ENCODE results near the gene RNF212B. TPM values are rescaled to one million over a fixed set of nuclear protein-coding genes. Genes with fewer than 3 reads are reported as not detected.

RNF212B gene
- total and polyA plus RNA-seq, 2 of the 13 experiments (the other 11 are each of a cell fraction or from before 2014, with no cell fraction given): 0.05 TPM; not detected in 1

GRCh38 chr14:23321572-23322547 is 84.1 kb downstream of the RNF212B start (continued):
- TF ChIP-seq DMAP1 (CRISPR knock-in tag; IDR thresholded peaks at IDR 0.05) (peak; percentile 2; the same call in 1 of the 2 replicates), ZIK1 (CRISPR knock-in tag; IDR thresholded peaks at IDR 0.05; ENCODE audit: borderline replicate concordance, low read depth) (no peak; the same call in 1 of the 2 replicates), ZNF777 (CRISPR knock-in tag; IDR thresholded peaks at IDR 0.05) (peak; percentile 54), MTA3 (CRISPR knock-in tag; IDR thresholded peaks at IDR 0.05) (0 out of 2 replicates have a peak, but pooled peaks have one; percentile 67), E2F1 (CRISPR knock-in tag; IDR thresholded peaks at IDR 0.05) (peak; percentile 16), ZNF350 (CRISPR knock-in tag; IDR thresholded peaks at IDR 0.05; ENCODE audit: borderline replicate concordance, low read depth) (peak; percentile 66; the same call in 1 of the 2 replicates), ARNTL (CRISPR knock-in tag; IDR thresholded peaks at IDR 0.05) (peak; percentile 45), MLXIP (CRISPR knock-in tag; IDR thresholded peaks at IDR 0.05; ENCODE audit: borderline replicate concordance) (0 out of 2 replicates have a peak, but pooled peaks have one; percentile 26), ZNF550 (CRISPR knock-in tag; IDR thresholded peaks at IDR 0.05; ENCODE audit: borderline replicate concordance) (0 out of 2 replicates have a peak, but pooled peaks have one; percentile 25), PLSCR1 (CRISPR knock-in tag; IDR thresholded peaks at IDR 0.05; ENCODE audit: borderline replicate concordance) (no peak), CENPX (CRISPR knock-in tag; IDR thresholded peaks at IDR 0.05) (no peak), ZC3H13 (CRISPR knock-in tag; IDR thresholded peaks at IDR 0.05) (peak; percentile 89), ZNF615 (CRISPR knock-in tag; IDR thresholded peaks at IDR 0.05; ENCODE audit: borderline replicate concordance) (peak; percentile 32; the same call in 1 of the 2 replicates), KLF15 (CRISPR knock-in tag; IDR thresholded peaks at IDR 0.05; ENCODE audit: borderline replicate concordance) (no peak; the same call in 1 of the 2 replicates), BHLHE40 (IDR thresholded peaks at IDR 0.05; ENCODE audit: low read length) (no peak), ATF2 (CRISPR knock-in tag; IDR thresholded peaks at IDR 0.05) (peak; percentile 48; the same call in 1 of the 2 replicates), MZF1 (CRISPR knock-in tag; IDR thresholded peaks at IDR 0.05; ENCODE audit: borderline replicate concordance) (0 out of 2 replicates have a peak, but pooled peaks have one; percentile 44), NFKB2 (CRISPR knock-in tag; IDR thresholded peaks at IDR 0.05; ENCODE audit: borderline replicate concordance) (peak; percentile 85), ZNF780A (CRISPR knock-in tag; IDR thresholded peaks at IDR 0.05) (peak; percentile 91; the same call in 1 of the 2 replicates)
- TF ChIP-seq, protein P1, sequence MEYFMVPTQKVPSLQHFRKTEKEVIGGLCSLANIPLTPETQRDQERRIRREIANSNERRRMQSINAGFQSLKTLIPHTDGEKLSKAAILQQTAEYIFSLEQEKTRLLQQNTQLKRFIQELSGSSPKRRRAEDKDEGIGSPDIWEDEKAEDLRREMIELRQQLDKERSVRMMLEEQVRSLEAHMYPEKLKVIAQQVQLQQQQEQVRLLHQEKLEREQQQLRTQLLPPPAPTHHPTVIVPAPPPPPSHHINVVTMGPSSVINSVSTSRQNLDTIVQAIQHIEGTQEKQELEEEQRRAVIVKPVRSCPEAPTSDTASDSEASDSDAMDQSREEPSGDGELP (IDR thresholded peaks at IDR 0.05; ENCODE audit: borderline replicate concordance, low read depth): 0 out of 2 replicates have a peak, but pooled peaks have one; percentile 12

Data from HepG2 (cell line).